ENCODE measurements around the gene TMEM82.

DNA sequence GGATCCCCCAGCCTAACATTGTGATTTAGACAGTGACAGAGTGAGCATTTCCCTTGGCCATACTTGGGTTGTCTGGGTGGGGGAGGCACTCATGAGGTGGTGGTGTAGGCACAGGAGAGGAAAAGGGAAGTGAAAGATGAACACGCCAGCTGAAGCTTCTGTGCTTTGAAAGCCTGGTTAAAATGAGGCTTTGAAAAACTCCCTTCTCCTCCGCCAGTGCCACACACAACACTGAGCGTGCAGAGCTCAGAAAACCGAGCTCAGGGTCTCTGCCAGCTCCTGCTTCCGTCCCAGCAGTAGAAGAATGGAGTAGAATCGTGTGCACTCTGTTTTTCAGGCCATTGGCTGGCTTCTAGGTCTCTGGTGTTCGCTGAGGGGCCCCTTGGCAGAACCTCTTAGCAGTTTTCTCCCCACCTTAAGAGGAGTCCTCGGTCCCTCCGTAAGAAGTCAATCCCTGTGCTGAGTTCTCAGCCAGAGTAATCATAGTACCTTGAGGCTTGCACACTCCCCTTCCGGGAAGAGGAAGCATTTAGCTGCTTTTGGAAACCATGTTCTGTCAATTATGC, 45.3 kb upstream of the TMEM82 start:
- TF ChIP-seq, protein P1, sequence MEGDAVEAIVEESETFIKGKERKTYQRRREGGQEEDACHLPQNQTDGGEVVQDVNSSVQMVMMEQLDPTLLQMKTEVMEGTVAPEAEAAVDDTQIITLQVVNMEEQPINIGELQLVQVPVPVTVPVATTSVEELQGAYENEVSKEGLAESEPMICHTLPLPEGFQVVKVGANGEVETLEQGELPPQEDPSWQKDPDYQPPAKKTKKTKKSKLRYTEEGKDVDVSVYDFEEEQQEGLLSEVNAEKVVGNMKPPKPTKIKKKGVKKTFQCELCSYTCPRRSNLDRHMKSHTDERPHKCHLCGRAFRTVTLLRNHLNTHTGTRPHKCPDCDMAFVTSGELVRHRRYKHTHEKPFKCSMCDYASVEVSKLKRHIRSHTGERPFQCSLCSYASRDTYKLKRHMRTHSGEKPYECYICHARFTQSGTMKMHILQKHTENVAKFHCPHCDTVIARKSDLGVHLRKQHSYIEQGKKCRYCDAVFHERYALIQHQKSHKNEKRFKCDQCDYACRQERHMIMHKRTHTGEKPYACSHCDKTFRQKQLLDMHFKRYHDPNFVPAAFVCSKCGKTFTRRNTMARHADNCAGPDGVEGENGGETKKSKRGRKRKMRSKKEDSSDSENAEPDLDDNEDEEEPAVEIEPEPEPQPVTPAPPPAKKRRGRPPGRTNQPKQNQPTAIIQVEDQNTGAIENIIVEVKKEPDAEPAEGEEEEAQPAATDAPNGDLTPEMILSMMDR (IDR thresholded peaks at IDR 0.05; ENCODE audit: poor library complexity): no peak
- TF ChIP-seq EZH2 (IDR thresholded peaks at IDR 0.05; ENCODE audit: borderline replicate concordance): no peak
- no peak for TF ChIP-seq EZH2phosphoT487 (IDR thresholded peaks at IDR 0.05; ENCODE audit: low read depth, severe bottlenecking, unreplicated experiment)

All from hepatocyte (in vitro differentiated cells).